ENCODE data around the gene TAF7.
"Not testable (repeated sequence)": the region's sequence is repeated elsewhere in the genome, so short reads cannot be mapped to it uniquely, and the experiment has no call there.

Gene TAF7

DNA sequence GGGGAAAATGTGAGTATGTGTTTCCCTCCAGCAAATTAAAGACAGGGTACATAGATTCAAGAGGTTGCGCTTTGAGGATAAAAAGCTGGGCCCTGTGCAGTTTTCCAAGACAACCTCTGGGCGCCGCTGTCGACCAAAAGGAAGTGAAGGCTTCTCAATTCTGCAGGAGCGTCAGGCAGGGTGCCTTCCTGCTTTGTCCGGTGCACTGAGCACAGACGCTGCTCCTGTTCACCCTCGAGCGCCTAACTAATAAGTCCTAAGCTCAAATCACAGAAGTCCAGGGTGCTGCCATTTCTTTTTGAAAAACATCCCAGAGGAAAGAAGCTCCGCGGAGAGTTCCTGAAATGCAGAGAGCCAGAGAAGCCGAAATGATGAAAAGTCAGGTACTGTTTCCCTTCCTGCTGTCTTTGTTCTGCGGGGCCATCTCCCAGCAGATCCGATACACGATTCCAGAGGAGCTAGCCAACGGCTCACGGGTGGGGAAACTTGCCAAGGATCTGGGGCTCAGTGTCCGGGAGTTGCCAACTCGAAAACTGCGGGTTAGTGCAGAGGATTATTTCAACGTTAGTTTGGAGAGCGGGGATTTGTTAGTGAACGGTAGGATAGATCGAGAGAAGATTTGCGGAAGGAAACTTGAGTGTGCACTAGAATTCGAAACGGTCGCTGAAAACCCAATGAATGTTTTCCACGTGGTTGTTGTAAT, 29.5 kb upstream of the TAF7 start, which contains the start of gene PCDHGB1:
PCDHGB1 (plus strand) TSS at position 183 of the 703 bp plus-strand sequence; CDS start at position 345, 162 bp downstream.
- Histone ChIP-seq H3K9ac (ENCODE audit: low read length) (no peak within 1 kb of the TSS), H3K4me3 (ENCODE audit: low read length) (peak within 1 kb of the TSS; percentile 52), H3K4me1 (ENCODE audit: control insufficient read depth, insufficient read depth, low read length) (no peaks in the 10 kb centered on the region), H3K27me3 (ENCODE audit: control insufficient read depth, insufficient read depth, low read length) (no peaks in the 10 kb centered on the region), H3K36me3 (ENCODE audit: control insufficient read depth, insufficient read depth, low read length) (no peaks in the 10 kb centered on the region), H3K27ac (ENCODE audit: low read depth, low read length) (no peak within 1 kb of the TSS)

DNA sequence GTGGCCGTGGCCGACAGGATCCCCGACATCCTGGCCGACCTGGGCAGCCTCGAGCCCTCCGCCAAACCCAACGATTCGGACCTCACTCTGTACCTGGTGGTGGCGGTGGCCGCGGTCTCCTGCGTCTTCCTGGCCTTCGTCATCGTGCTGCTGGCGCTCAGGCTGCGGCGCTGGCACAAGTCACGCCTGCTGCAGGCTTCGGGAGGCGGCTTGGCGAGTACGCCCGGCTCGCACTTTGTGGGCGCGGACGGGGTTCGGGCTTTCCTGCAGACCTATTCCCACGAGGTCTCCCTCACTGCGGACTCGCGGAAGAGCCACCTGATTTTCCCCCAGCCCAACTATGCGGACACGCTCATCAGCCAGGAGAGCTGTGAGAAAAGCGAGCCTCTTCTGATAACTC, 25.4 kb upstream of the TAF7 start:
- H3K4me1 ChIP-seq (ENCODE audit: control insufficient read depth, insufficient read depth, low read length); H3K27ac ChIP-seq (ENCODE audit: low read depth, low read length); H3K36me3 ChIP-seq (ENCODE audit: control insufficient read depth, insufficient read depth, low read length); H3K4me3 ChIP-seq (ENCODE audit: low read length); H3K27me3 ChIP-seq (ENCODE audit: control insufficient read depth, insufficient read depth, low read length); H3K9ac ChIP-seq (ENCODE audit: low read length): not testable (repeated sequence)

DNA sequence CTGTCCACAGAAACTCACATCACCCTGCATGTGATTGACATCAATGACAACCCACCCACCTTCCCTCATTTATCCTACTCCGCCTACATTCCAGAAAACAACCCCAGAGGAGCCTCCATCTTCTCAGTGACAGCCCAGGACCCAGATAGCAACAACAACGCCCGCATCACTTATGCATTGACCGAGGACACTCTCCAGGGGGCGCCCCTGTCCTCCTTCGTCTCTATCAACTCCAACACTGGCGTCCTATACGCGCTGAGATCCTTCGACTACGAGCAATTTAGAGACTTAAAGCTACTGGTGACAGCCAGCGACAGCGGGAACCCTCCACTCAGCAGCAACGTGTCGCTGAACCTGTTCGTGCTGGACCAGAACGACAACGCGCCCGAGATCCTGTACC, 24.7 kb upstream of the TAF7 start:
- Histone ChIP-seq H3K36me3 (ENCODE audit: control insufficient read depth, insufficient read depth, low read length) (no peaks in the 10 kb centered on the region), H3K4me3 (ENCODE audit: low read length) (no peak overlapping the region), H3K4me1 (ENCODE audit: control insufficient read depth, insufficient read depth, low read length) (no peaks in the 10 kb centered on the region), H3K9ac (ENCODE audit: low read length) (no peak overlapping the region), H3K27ac (ENCODE audit: low read depth, low read length) (no peak overlapping the region), H3K27me3 (ENCODE audit: control insufficient read depth, insufficient read depth, low read length) (no peaks in the 10 kb centered on the region)

DNA sequence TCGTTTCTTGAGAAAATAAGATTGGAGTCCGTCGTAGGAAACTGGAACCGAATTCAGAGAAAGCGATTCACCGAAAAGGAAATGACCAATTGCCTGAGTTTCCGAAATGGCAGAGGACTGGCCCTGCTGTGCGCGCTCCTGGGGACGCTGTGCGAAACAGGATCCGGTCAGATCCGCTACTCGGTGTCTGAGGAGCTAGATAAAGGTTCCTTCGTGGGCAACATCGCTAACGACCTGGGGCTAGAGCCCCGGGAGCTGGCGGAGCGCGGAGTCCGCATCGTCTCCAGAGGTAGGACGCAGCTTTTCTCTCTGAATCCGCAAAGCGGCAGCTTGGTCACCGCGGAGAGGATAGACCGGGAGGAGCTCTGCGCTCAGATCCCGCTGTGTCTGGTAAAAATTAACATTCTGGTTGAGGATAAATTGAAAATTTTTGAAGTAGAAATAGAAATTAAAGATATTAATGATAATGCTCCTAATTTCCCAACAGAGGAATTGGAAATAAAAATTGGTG, 23.4 kb upstream of the TAF7 start:
- no peak overlapping the region for H3K27ac ChIP-seq (ENCODE audit: low read depth, low read length)
- H3K36me3 ChIP-seq (ENCODE audit: control insufficient read depth, insufficient read depth, low read length): no peaks in the 10 kb centered on the region
- H3K9ac ChIP-seq (ENCODE audit: low read length): no peak overlapping the region
- no peaks in the 10 kb centered on the region for H3K27me3 ChIP-seq (ENCODE audit: control insufficient read depth, insufficient read depth, low read length)
- H3K4me3 ChIP-seq (ENCODE audit: low read length): no peak overlapping the region
- no peaks in the 10 kb centered on the region for H3K4me1 ChIP-seq (ENCODE audit: control insufficient read depth, insufficient read depth, low read length)

DNA sequence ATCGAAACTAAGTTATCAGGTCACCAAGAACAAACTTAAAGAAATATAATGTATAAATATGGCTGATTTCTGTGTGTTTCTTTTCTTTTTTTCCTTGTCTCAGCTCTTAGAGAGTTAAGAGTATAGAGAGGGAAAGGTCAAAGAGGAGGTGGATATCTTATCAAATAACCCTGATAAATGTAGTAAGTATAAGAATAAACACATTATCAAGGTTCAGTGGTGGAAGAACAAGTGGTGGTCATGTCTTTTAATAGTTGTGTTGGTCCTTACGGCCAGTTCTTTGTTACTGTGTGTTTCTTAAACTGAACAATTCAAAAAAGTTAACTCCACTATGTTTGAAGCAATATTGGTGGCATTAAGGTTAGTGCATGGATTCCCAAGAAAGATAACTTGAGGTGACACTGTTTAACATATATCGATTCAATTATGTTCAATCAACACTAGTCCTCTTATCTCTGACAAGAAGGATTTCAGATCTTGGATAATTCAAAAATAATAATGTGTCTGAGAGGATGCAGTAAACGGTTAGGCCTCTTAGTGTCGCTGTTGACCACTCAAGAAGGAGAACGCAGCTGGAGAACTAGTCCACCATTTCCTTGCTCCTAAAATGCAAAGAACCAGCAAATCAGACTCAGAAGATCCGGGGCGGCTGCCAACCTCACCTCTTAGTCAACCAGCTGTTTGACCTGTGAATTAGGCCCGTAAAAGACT, 22.8 kb upstream of the TAF7 start, which contains the start of gene PCDHGA3:
PCDHGA3 (plus strand) TSS at position 588 of the 711 bp plus-strand sequence. CDS start 205 bp downstream, outside the sequence.
- Histone ChIP-seq H3K27me3 (ENCODE audit: control insufficient read depth, insufficient read depth, low read length) (no peaks in the 10 kb centered on the region), H3K4me3 (ENCODE audit: low read length) (no peak within 1 kb of the TSS)

DNA sequence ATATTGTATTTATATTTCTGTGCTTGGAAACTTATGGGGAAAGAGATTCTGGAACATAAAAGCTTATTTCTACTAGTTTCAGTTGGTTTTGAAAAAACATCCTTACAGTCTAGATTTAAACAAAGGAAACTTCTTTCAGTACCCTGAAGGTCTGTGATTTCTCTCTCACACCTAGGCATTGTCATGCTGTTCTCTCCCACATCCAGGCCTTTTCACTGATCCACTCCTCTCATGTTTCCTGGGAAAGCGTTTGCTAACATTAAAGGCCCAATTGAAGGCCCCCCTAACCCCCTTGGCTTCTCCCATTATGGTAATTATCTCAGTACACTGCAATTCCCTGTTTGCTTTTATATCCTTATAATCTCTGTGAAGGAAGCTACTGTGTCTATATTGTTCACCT, 22.2 kb upstream of the TAF7 start:
- Histone ChIP-seq H3K9ac (ENCODE audit: low read length) (no peak overlapping the region), H3K27ac (ENCODE audit: low read depth, low read length) (no peak overlapping the region), H3K4me3 (ENCODE audit: low read length) (no peak overlapping the region), H3K27me3 (ENCODE audit: control insufficient read depth, insufficient read depth, low read length) (no peaks in the 10 kb centered on the region), H3K4me1 (ENCODE audit: control insufficient read depth, insufficient read depth, low read length) (no peaks in the 10 kb centered on the region), H3K36me3 (ENCODE audit: control insufficient read depth, insufficient read depth, low read length) (no peaks in the 10 kb centered on the region)

More for the DNA sequence above, 22.8 kb upstream of the TAF7 start, which contains the start of gene PCDHGA3:
- Histone ChIP-seq H3K36me3 (ENCODE audit: control insufficient read depth, insufficient read depth, low read length) (no peaks in the 10 kb centered on the region), H3K9ac (ENCODE audit: low read length) (no peak within 1 kb of the TSS), H3K27ac (ENCODE audit: low read depth, low read length) (no peak within 1 kb of the TSS), H3K4me1 (ENCODE audit: control insufficient read depth, insufficient read depth, low read length) (no peaks in the 10 kb centered on the region)

DNA sequence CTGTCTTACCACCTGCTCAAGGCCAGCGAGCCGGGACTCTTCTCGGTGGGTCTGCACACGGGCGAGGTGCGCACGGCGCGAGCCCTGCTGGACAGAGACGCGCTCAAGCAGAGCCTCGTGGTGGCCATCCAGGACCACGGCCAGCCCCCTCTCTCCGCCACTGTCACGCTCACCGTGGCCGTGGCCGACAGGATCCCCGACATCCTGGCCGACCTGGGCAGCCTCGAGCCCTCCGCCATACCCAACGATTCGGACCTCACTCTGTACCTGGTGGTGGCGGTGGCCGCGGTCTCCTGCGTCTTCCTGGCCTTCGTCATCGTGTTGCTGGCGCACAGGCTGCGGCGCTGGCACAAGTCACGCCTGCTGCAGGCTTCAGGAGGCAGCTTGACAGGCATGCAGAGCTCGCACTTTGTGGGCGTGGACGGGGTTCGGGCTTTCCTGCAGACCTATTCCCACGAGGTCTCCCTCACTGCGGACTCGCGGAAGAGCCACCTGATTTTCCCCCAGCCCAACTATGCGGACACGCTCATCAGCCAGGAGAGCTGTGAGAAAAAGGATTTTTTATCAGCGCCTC, 20.3 kb upstream of the TAF7 start:
- not testable (repeated sequence) for H3K4me3 ChIP-seq (ENCODE audit: low read length); H3K36me3 ChIP-seq (ENCODE audit: control insufficient read depth, insufficient read depth, low read length); H3K27ac ChIP-seq (ENCODE audit: low read depth, low read length); H3K4me1 ChIP-seq (ENCODE audit: control insufficient read depth, insufficient read depth, low read length); H3K9ac ChIP-seq (ENCODE audit: low read length); H3K27me3 ChIP-seq (ENCODE audit: control insufficient read depth, insufficient read depth, low read length)

DNA sequence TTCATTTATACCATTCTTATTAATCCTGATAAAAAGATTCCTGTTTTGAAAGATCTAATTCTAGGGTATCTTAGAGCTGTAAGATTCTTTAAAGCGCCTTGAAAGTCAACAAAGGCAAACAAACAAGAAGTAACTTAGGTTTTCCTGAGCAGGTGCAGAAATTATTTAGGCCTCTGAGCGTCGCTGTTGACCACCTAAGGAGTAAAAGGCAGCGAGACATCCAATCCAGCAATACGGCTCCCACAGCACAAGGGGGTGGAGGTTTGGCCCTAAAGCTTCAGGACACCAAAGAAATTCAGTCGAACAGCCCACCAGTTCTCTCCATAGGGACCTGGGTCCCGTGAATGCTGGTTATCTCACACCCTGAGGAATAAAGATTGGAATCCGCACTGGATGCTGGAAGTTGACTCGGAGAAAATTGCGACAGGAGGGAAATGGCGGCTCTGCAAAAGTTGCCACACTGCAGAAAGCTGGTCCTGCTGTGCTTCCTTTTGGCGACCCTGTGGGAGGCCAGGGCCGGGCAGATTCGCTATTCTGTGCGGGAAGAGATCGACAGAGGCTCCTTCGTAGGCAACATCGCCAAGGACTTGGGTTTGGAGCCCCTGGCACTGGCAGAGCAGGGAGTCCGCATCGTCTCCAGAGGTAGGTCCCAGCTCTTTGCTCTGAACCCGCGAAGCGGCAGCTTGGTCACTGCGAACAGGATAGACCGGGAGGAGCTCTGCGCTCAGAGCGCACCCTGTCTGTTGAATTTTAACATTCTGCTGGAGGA, 18.1 kb upstream of the TAF7 start, which contains the start of gene PCDHGA2:
PCDHGA2 (plus strand) TSS at position 223 of the 769 bp plus-strand sequence.
- no peak within 1 kb of the TSS for H3K27ac ChIP-seq (ENCODE audit: low read depth, low read length)
- peak within 1 kb of the TSS; percentile 49 for H3K4me3 ChIP-seq (ENCODE audit: low read length)
- H3K27me3 ChIP-seq (ENCODE audit: control insufficient read depth, insufficient read depth, low read length): no peaks in the 10 kb centered on the region
- H3K9ac ChIP-seq (ENCODE audit: low read length): no peak within 1 kb of the TSS
- H3K4me1 ChIP-seq (ENCODE audit: control insufficient read depth, insufficient read depth, low read length): no peaks in the 10 kb centered on the region
- no peaks in the 10 kb centered on the region for H3K36me3 ChIP-seq (ENCODE audit: control insufficient read depth, insufficient read depth, low read length)

DNA sequence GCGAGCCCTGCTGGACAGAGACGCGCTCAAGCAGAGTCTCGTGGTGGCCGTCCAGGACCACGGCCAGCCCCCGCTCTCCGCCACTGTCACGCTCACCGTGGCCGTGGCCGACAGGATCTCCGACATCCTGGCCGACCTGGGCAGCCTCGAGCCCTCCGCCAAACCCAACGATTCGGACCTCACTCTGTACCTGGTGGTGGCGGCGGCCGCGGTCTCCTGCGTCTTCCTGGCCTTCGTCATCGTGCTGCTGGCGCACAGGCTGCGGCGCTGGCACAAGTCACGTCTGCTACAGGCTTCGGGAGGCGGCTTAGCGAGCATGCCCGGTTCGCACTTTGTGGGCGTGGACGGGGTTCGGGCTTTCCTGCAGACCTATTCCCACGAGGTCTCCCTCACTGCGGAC, 12.0 kb upstream of the TAF7 start:
- not testable (repeated sequence) for H3K27ac ChIP-seq (ENCODE audit: low read depth, low read length); H3K36me3 ChIP-seq (ENCODE audit: control insufficient read depth, insufficient read depth, low read length); H3K4me1 ChIP-seq (ENCODE audit: control insufficient read depth, insufficient read depth, low read length); H3K4me3 ChIP-seq (ENCODE audit: low read length); H3K27me3 ChIP-seq (ENCODE audit: control insufficient read depth, insufficient read depth, low read length); H3K9ac ChIP-seq (ENCODE audit: low read length)

DNA sequence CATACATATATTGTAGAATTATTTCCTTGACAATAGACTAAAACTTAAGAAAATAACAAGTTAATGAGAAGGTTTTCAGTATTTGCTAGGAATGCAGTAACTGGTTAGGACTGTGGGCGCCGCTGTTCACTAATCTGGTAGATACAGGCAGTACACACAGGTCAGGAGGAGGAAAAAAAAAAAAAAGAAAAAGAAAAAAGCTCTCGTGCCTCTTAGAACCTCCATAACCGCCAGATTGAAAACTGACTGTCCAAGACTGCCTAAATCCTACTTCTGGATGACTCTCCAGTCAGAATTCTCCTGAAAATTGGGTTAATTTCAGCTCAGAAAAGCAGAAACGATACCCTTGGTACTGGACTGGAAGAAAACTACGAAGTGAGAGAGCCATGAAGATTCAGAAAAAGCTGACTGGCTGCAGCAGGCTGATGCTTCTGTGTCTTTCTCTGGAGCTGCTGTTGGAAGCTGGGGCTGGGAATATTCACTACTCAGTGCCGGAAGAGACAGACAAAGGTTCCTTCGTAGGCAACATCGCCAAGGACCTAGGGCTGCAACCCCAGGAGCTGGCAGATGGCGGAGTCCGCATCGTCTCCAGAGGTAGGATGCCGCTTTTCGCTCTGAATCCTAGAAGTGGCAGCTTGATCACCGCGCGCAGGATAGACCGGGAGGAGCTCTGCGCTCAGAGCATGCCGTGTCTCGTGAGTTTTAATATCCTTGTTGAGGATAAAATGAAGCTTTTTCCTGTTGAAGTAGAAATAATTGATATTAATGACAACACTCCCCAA, 9.9 kb upstream of the TAF7 start, which contains the start of gene PCDHGA1:
PCDHGA1 (plus strand) TSS at position 216 of the 782 bp plus-strand sequence.
- Histone ChIP-seq H3K4me1 (ENCODE audit: control insufficient read depth, insufficient read depth, low read length) (no peaks in the 10 kb centered on the region), H3K9ac (ENCODE audit: low read length) (no peak within 1 kb of the TSS), H3K27ac (ENCODE audit: low read depth, low read length) (no peak within 1 kb of the TSS), H3K4me3 (ENCODE audit: low read length) (peak within 1 kb of the TSS; percentile 23), H3K27me3 (ENCODE audit: control insufficient read depth, insufficient read depth, low read length) (no peaks in the 10 kb centered on the region), H3K36me3 (ENCODE audit: control insufficient read depth, insufficient read depth, low read length) (no peaks in the 10 kb centered on the region)

DNA sequence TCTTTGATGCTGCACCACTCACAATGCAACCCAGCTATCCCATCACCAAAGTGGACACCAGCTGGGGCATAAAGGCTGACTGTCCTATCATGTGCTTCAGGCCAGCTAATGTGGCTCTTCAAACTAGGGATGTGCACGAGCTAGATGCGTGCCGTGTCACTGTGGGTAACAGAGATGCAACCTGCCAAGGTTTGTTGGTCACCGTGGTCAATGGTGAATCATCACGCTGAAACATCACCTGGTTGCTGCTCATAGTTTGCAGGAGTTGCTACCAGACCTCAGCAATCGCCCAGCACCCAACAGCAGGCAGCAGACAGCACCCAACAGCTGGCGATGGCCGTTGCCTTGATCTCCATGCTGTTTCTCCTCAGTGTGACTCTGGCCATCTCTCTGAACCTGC, 7.6 kb upstream of the TAF7 start:
- H3K27me3 ChIP-seq (ENCODE audit: control insufficient read depth, insufficient read depth, low read length): no peaks in the 10 kb centered on the region

More for the DNA sequence above, 7.6 kb upstream of the TAF7 start:
- no peak overlapping the region for H3K4me3 ChIP-seq (ENCODE audit: low read length)
- H3K36me3 ChIP-seq (ENCODE audit: control insufficient read depth, insufficient read depth, low read length): no peaks in the 10 kb centered on the region
- H3K27ac ChIP-seq (ENCODE audit: low read depth, low read length): no peak overlapping the region
- no peak overlapping the region for H3K9ac ChIP-seq (ENCODE audit: low read length)
- no peaks in the 10 kb centered on the region for H3K4me1 ChIP-seq (ENCODE audit: control insufficient read depth, insufficient read depth, low read length)

Measured in rectal smooth muscle tissue (tissue), 1 donor.